H9 (cell line): ENCODE measurements around the gene ZNF236. TPM values are rescaled to one million over a fixed set of nuclear protein-coding genes. Genes with fewer than 3 reads are reported as not detected.

Source experiments
- DNase-seq: peaks from one replicate; pipeline ENCODE4 v3.0.0-alpha.2; 2017
- H2AFZ ChIP-seq: one replicate; pipeline ENCODE4 v1.6.1; 2013; ENCODE audit warnings: mild to moderate bottlenecking, low read length, control low read depth, moderate library complexity
- H2AK5ac ChIP-seq: 2 replicates; pipeline ENCODE4 v1.6.1; 2013; ENCODE audit warnings: low read length, control low read depth, mixed read lengths; ENCODE audit not compliant: insufficient read length
- H2BK120ac ChIP-seq: one replicate; pipeline ENCODE4 v1.6.1; 2013; ENCODE audit warnings: low read depth, mild to moderate bottlenecking, low read length, control low read depth, inconsistent platforms; ENCODE audit not compliant: poor library complexity, severe bottlenecking
- H2BK12ac ChIP-seq: 2 replicates; pipeline ENCODE4 v1.6.1; 2013; ENCODE audit warnings: low read length, control low read depth, mixed read lengths, low read depth; ENCODE audit not compliant: insufficient read length
- H2BK15ac ChIP-seq: 2 replicates; pipeline ENCODE4 v1.6.1; 2013; ENCODE audit warnings: low read depth, low read length, control low read depth
- H2BK20ac ChIP-seq: one replicate; pipeline ENCODE4 v1.6.1; 2013; ENCODE audit warnings: low read depth, mild to moderate bottlenecking, low read length, control low read depth, inconsistent platforms; ENCODE audit not compliant: poor library complexity, severe bottlenecking
- H2BK5ac ChIP-seq: 2 replicates; pipeline ENCODE4 v1.6.1; 2013; ENCODE audit warnings: low read length, control low read depth, mixed read lengths; ENCODE audit not compliant: insufficient read length
- H3K14ac ChIP-seq: 2 replicates; pipeline ENCODE4 v1.6.1; 2013; ENCODE audit warnings: low read length, control low read depth; ENCODE audit not compliant: insufficient read depth
- H3K18ac ChIP-seq: 2 replicates; pipeline ENCODE4 v1.6.1; 2013; ENCODE audit warnings: low read depth, mild to moderate bottlenecking, mixed read lengths, low read length, control low read depth; ENCODE audit not compliant: insufficient read length
- H3K23ac ChIP-seq: 2 replicates; pipeline ENCODE4 v1.6.1; 2013; ENCODE audit warnings: low read length, control low read depth, mixed read lengths, low read depth; ENCODE audit not compliant: insufficient read length
- H3K23me2 ChIP-seq: 2 replicates; pipeline ENCODE4 v1.6.1; 2013; ENCODE audit warnings: low read depth, mild to moderate bottlenecking, mixed read lengths, low read length, control low read depth; ENCODE audit not compliant: insufficient read length, poor library complexity, severe bottlenecking
- H3K27ac ChIP-seq: 2 replicates; pipeline ENCODE4 v1.5.1; 2013; ENCODE audit warnings: low read length, control low read depth, mixed read lengths, low read depth; ENCODE audit not compliant: insufficient read length
- H3K27me3 ChIP-seq: 2 replicates; pipeline ENCODE4 v1.6.1; 2013; ENCODE audit warnings: low read length, control low read depth, inconsistent platforms; ENCODE audit not compliant: insufficient read depth
- H3K4ac ChIP-seq: 2 replicates; pipeline ENCODE4 v1.6.1; 2013; ENCODE audit warnings: low read depth, mild to moderate bottlenecking, control low read depth, inconsistent platforms, low read length, moderate library complexity
- H3K4me1 ChIP-seq: 2 replicates; pipeline ENCODE4 v1.6.1; 2013; ENCODE audit warnings: low read length, control low read depth, inconsistent platforms; ENCODE audit not compliant: insufficient read depth
- H3K4me2 ChIP-seq: 2 replicates; pipeline ENCODE4 v1.6.1; 2013; ENCODE audit warnings: low read length, control low read depth, mixed read lengths; ENCODE audit not compliant: insufficient read length, insufficient read depth
- H3K56ac ChIP-seq: 2 replicates; pipeline ENCODE4 v1.6.1; 2013; ENCODE audit warnings: low read depth, mild to moderate bottlenecking, mixed read lengths, low read length, control low read depth; ENCODE audit not compliant: insufficient read length
- H3K79me1 ChIP-seq: 2 replicates; pipeline ENCODE4 v1.6.1; 2013; ENCODE audit warnings: low read depth, mild to moderate bottlenecking, moderate library complexity, low read length, control low read depth, inconsistent platforms; ENCODE audit not compliant: insufficient read depth, poor library complexity, severe bottlenecking
- H3K79me2 ChIP-seq: 2 replicates; pipeline ENCODE4 v1.6.1; 2013; ENCODE audit warnings: low read length, control low read depth, inconsistent platforms; ENCODE audit not compliant: insufficient read depth
- H3K9ac ChIP-seq: 2 replicates; pipeline ENCODE4 v1.6.1; 2013; ENCODE audit warnings: low read length, control low read depth, mixed read lengths; ENCODE audit not compliant: insufficient read length; ENCODE audit errors: extremely low read depth
- H3K9me3 ChIP-seq: one replicate; pipeline ENCODE4 v1.6.1; 2013; ENCODE audit warnings: low read depth, low read length, inconsistent platforms; ENCODE audit not compliant: control insufficient read depth
- H3T11ph ChIP-seq: one replicate; pipeline ENCODE4 v1.6.1; 2013; ENCODE audit warnings: mild to moderate bottlenecking, low read length, control low read depth, inconsistent platforms
- H4K20me1 ChIP-seq: one replicate; pipeline ENCODE4 v1.6.1; 2013; ENCODE audit not compliant: control insufficient read depth, insufficient read length, insufficient read depth
- H4K5ac ChIP-seq: 2 replicates; pipeline ENCODE4 v1.6.1; 2013; ENCODE audit warnings: low read depth, mild to moderate bottlenecking, mixed read lengths, low read length, control low read depth; ENCODE audit not compliant: insufficient read length
- H4K8ac ChIP-seq: replicated peaks from 2 replicates; pipeline ENCODE4 v1.6.1; 2013; ENCODE audit warnings: low read length, control low read depth, mixed read lengths, low read depth; ENCODE audit not compliant: insufficient read length
- H4K91ac ChIP-seq: 2 replicates; pipeline ENCODE4 v1.6.1; 2013; ENCODE audit warnings: low read depth, mild to moderate bottlenecking, moderate library complexity, mixed read lengths, low read length, control low read depth; ENCODE audit not compliant: insufficient read length
- H3K27ac Mint-ChIP-seq, 3 experiments: 2 replicates in 2 of 3; 3 replicates in 1 of 3; pipeline ENCODE4 v1.8.0; 2020 to 2021; ENCODE audit warnings: mixed read lengths in 3 of 3, mild to moderate bottlenecking in 1 of 3, moderate library complexity in 1 of 3
- H3K27me3 Mint-ChIP-seq: 2 replicates; pipeline ENCODE4 v1.8.0; 2021; ENCODE audit warnings: low read depth, mild to moderate bottlenecking, moderate library complexity, mixed read lengths
- H3K36me3 Mint-ChIP-seq, 3 experiments: 2 replicates in 2 of 3; 3 replicates in 1 of 3; pipeline ENCODE4 v1.8.0; 2020 to 2021; ENCODE audit warnings: low read depth in 3 of 3, mixed read lengths in 3 of 3; ENCODE audit not compliant: insufficient read depth in 1 of 3
- H3K4me1 Mint-ChIP-seq, 2 experiments: 2 replicates each; pipeline ENCODE4 v1.8.0; 2020; ENCODE audit warnings: mixed read lengths in 2 of 2
- H3K4me3 Mint-ChIP-seq, 2 experiments: 2 replicates in 1 of 2; 3 replicates in 1 of 2; pipeline ENCODE4 v1.8.0; 2020 to 2021; ENCODE audit warnings: mild to moderate bottlenecking in 2 of 2, mixed read lengths in 2 of 2, moderate library complexity in 1 of 2
- H3K9me3 Mint-ChIP-seq, 2 experiments: 2 replicates in 1 of 2; 3 replicates in 1 of 2; pipeline ENCODE4 v1.8.0; 2020; ENCODE audit warnings: mild to moderate bottlenecking in 2 of 2, mixed read lengths in 2 of 2, moderate library complexity in 1 of 2
- CTCF ChIP-seq: fragments of 200-600 bp; sonication (generic); conservative IDR thresholded peaks from 3 replicates; pipeline ENCODE4 v1.8.0; 2021; ENCODE audit warnings: antibody characterized with exemption, mild to moderate bottlenecking
- WGBS: extraction: QIAGEN DNeasy Blood & Tissue Kit; methylation state at CpG from one replicate; pipeline ENCODE4 v1.1.7; 2013; ENCODE audit warnings: missing lambda C conversion rate, low lambda C conversion rate, mixed read lengths; ENCODE audit not compliant: insufficient read length; ENCODE audit errors: extremely low coverage; 5-methylcytosine and 5-hydroxymethylcytosine counted together
- total RNA-seq: library from RNA; stranded (reverse); gene quantifications from 2 replicates; pipeline ENCODE4 v1.2.1, GENCODE V29; 2021

Gene ZNF236
- total RNA-seq, 1 experiment from 2014 or later, result 16.0 TPM

- no peaks in the 10 kb centered on the region for H3K4me1 ChIP-seq
- no peak overlapping the region for H4K5ac ChIP-seq
- H4K20me1 ChIP-seq, result no peaks in the 10 kb centered on the region
- Mint-ChIP-seq H3K36me3 (no peaks in the 10 kb centered on the region; a peak in 1 of 7 replicates), H3K27ac (no peak overlapping the region), H3K4me1 (peaks cover 29 to 51% of the 10 kb centered on the region in 2 experiments), H3K4me3 (no peak overlapping the region), H3K27me3 (peaks cover 8% of the 10 kb centered on the region), H3K9me3 (no peaks in the 10 kb centered on the region)
- H3K4ac ChIP-seq, result no peak overlapping the region
- no peaks in the 10 kb centered on the region for H3K23me2 ChIP-seq
- H2BK12ac ChIP-seq, result no peak overlapping the region
- no peak overlapping the region for H3K9ac ChIP-seq
- no peak overlapping the region for H2BK20ac ChIP-seq
- H3K9me3 ChIP-seq, result no peaks in the 10 kb centered on the region
- no peak overlapping the region for H3K23ac ChIP-seq
- DNase-seq, result no peak
- H4K91ac ChIP-seq, result no peak overlapping the region
- H2AFZ ChIP-seq, result no peak overlapping the region
- no peak overlapping the region for H2BK5ac ChIP-seq
- no peak overlapping the region for H3K4me2 ChIP-seq
- H3K27me3 ChIP-seq, result no peaks in the 10 kb centered on the region
- no peak overlapping the region for H3K56ac ChIP-seq
- WGBS, result no CpG with 5 or more reads among the region's 6 CpGs
- no peak overlapping the region for H3K27ac ChIP-seq
- TF ChIP-seq CTCF, result no peak
- H3T11ph ChIP-seq, result no peak overlapping the region
- H3K14ac ChIP-seq, result no peak overlapping the region
- no peaks in the 10 kb centered on the region for H3K79me1 ChIP-seq
- H2BK120ac ChIP-seq, result no peak overlapping the region
- H3K18ac ChIP-seq, result no peak overlapping the region
- H2BK15ac ChIP-seq, result no peak overlapping the region
- H2AK5ac ChIP-seq, result no peak overlapping the region
- H3K79me2 ChIP-seq, result no peaks in the 10 kb centered on the region
- no peak overlapping the region for H4K8ac ChIP-seq
Measured at GRCh38 chr18:76993085-76993382, 170.7 kb downstream of the ZNF236 start.
